ENCODE results near the gene GSK3A.

The GSK3A gene

GRCh38 chr19:42268142-42268703 is 25.8 kb upstream of the GSK3A start (continued):
- TF ChIP-seq ZNF777 (tag by site-specific recombination; IDR thresholded peaks at IDR 0.05; ENCODE audit: borderline replicate concordance): no peak
- TF ChIP-seq ZNF18 (tag by site-specific recombination; IDR thresholded peaks at IDR 0.05): no peak
- no peak for TF ChIP-seq ZNF792 (tag by site-specific recombination; IDR thresholded peaks at IDR 0.05)
- TF ChIP-seq ZSCAN5A (tag by site-specific recombination; IDR thresholded peaks at IDR 0.05): no peak
- peak; percentile 47 for TF ChIP-seq SP2 (tag by site-specific recombination; IDR thresholded peaks at IDR 0.05)
- TF ChIP-seq, protein P1, sequence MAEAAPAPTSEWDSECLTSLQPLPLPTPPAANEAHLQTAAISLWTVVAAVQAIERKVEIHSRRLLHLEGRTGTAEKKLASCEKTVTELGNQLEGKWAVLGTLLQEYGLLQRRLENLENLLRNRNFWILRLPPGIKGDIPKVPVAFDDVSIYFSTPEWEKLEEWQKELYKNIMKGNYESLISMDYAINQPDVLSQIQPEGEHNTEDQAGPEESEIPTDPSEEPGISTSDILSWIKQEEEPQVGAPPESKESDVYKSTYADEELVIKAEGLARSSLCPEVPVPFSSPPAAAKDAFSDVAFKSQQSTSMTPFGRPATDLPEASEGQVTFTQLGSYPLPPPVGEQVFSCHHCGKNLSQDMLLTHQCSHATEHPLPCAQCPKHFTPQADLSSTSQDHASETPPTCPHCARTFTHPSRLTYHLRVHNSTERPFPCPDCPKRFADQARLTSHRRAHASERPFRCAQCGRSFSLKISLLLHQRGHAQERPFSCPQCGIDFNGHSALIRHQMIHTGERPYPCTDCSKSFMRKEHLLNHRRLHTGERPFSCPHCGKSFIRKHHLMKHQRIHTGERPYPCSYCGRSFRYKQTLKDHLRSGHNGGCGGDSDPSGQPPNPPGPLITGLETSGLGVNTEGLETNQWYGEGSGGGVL (tag by site-specific recombination; IDR thresholded peaks at IDR 0.05): no peak; the same call in 1 of the 2 replicates
- peak; percentile 80 for TF ChIP-seq KLF8 (tag by site-specific recombination; IDR thresholded peaks at IDR 0.05)
- TF ChIP-seq ZNF112 (tag by site-specific recombination; IDR thresholded peaks at IDR 0.05): no peak
- TF ChIP-seq ZNF791 (tag by site-specific recombination; IDR thresholded peaks at IDR 0.05): no peak
- no peak for TF ChIP-seq ZNF555 (tag by site-specific recombination; conservative IDR thresholded peaks at IDR 0.05)
- no peak for TF ChIP-seq ZBTB49 (tag by site-specific recombination; IDR thresholded peaks at IDR 0.05; ENCODE audit: low read depth)
- no peak for TF ChIP-seq ZNF10 (tag by site-specific recombination; IDR thresholded peaks at IDR 0.05)
- TF ChIP-seq ZNF184 (tag by site-specific recombination; IDR thresholded peaks at IDR 0.05): no peak
- peak; percentile 4; the same call in 1 of the 2 replicates for TF ChIP-seq KLF9 (tag by site-specific recombination; IDR thresholded peaks at IDR 0.05; ENCODE audit: low read depth)
- TF ChIP-seq ZNF449 (tag by site-specific recombination; IDR thresholded peaks at IDR 0.05): no peak
- TF ChIP-seq ZNF692 (tag by site-specific recombination; IDR thresholded peaks at IDR 0.05): peak; percentile 89
- TF ChIP-seq ZNF473 (tag by site-specific recombination; IDR thresholded peaks at IDR 0.05): no peak
- TF ChIP-seq GLIS1 (tag by site-specific recombination; IDR thresholded peaks at IDR 0.05): peak; percentile 84
- no peak for TF ChIP-seq ZNF214 (tag by site-specific recombination; IDR thresholded peaks at IDR 0.05; ENCODE audit: borderline replicate concordance)
- no peak; the same call in 1 of the 2 replicates for TF ChIP-seq ZNF2 (tag by site-specific recombination; IDR thresholded peaks at IDR 0.05)
- peak; percentile 67; the same call in 1 of the 2 replicates for TF ChIP-seq ZFP69B (tag by site-specific recombination; IDR thresholded peaks at IDR 0.05)
- TF ChIP-seq SALL2 (tag by site-specific recombination; IDR thresholded peaks at IDR 0.05; ENCODE audit: borderline replicate concordance): no peak
- no peak for TF ChIP-seq ZNF785 (tag by site-specific recombination; IDR thresholded peaks at IDR 0.05)
- no peak for TF ChIP-seq ZNF175 (tag by site-specific recombination; IDR thresholded peaks at IDR 0.05)
- TF ChIP-seq ZNF423 (tag by site-specific recombination; IDR thresholded peaks at IDR 0.05): no peak
- TF ChIP-seq ZNF302 (tag by site-specific recombination; IDR thresholded peaks at IDR 0.05; ENCODE audit: low read depth): no peak
- TF ChIP-seq ZNF239 (tag by site-specific recombination; IDR thresholded peaks at IDR 0.05): no peak
- TF ChIP-seq ZBTB48 (tag by site-specific recombination; IDR thresholded peaks at IDR 0.05): no peak
- no peak for TF ChIP-seq ZNF664 (tag by site-specific recombination; IDR thresholded peaks at IDR 0.05)
- TF ChIP-seq ZNF155 (tag by site-specific recombination; IDR thresholded peaks at IDR 0.05): no peak
- TF ChIP-seq GLI4 (tag by site-specific recombination; IDR thresholded peaks at IDR 0.05): no peak
- no peak for TF ChIP-seq ZNF776 (tag by site-specific recombination; IDR thresholded peaks at IDR 0.05; ENCODE audit: borderline replicate concordance)
